AG04450 (cell line): ENCODE measurements around the gene HERC3. TPM values are rescaled to one million over a fixed set of nuclear protein-coding genes. Genes with fewer than 3 reads are reported as not detected.

Experiments
- CTCF ChIA-PET: fragments of 300-600, 350-600 bp; formaldehyde crosslinking; extraction: SDS; loops from one replicate; lab custom pipeline; 2022; ENCODE audit warnings: antibody characterized with exemption, inconsistent platforms; lab: Charles Lee
- POLR2A ChIA-PET: fragments of 350-600 bp; formaldehyde crosslinking; extraction: SDS; loops from one replicate; lab custom pipeline; 2021; ENCODE audit warnings: antibody characterized with exemption, inconsistent platforms; lab: Yijun Ruan, JAX
- DNase-seq: peaks from one replicate; pipeline ENCODE4 v3.0.0-alpha.2; 2011; ENCODE audit warnings: low read depth, low spot score
- H3K27ac ChIP-seq: one replicate; pipeline ENCODE4 v1.5.1; 2012; ENCODE audit warnings: low read depth, low read length, control low read depth
- H3K27me3 ChIP-seq: one replicate; pipeline ENCODE4 v1.6.0; 2012; ENCODE audit warnings: low read length; ENCODE audit not compliant: control insufficient read depth, insufficient read depth
- H3K4me3 ChIP-seq: 2 replicates; pipeline ENCODE4 v1.5.1; 2011; ENCODE audit warnings: mild to moderate bottlenecking, low read depth, low read length, control low read depth
- H3K9me3 ChIP-seq: 2 replicates; pipeline ENCODE4 v1.5.1; 2012; ENCODE audit warnings: low read length; ENCODE audit not compliant: control insufficient read depth, insufficient read depth
- CTCF ChIP-seq: IDR thresholded peaks from 2 replicates; pipeline ENCODE4 v1.5.1; 2011; ENCODE audit warnings: low read depth, low read length, control low read depth, inconsistent platforms
- polyA plus RNA-seq: library from polyadenylated mRNA; depleted of rRNA; stranded (reverse); fragments of >200 nt; gene quantifications from 2 replicates; pipeline ENCODE4 v1.2.3, GENCODE V29; 2011

The HERC3 gene
- polyA plus RNA-seq, 1 experiment = 10.3 TPM

GRCh38 chr4:88702782-88703181 lies 110.5 kb downstream of the HERC3 start:
- CTCF ChIA-PET = interaction anchor here (6.4 kb wide), 1 partner anchor 319 kb away, joined by 101 read pairs; no protein-coding TSS in a partner anchor
- Histone ChIP-seq H3K27me3 (no peaks in the 10 kb centered on the region), H3K9me3 (peaks cover under 1% of the 10 kb centered on the region; the same call in 1 of the 2 replicates), H3K27ac (no peak overlapping the region), H3K4me3 (no peak overlapping the region)
- no peak for TF ChIP-seq CTCF
- POLR2A ChIA-PET = no interaction called here
- no peak for DNase-seq

GRCh38 chr4:88705223-88705622 lies 112.9 kb downstream of the HERC3 start:
- no peak overlapping the region for H3K4me3 ChIP-seq
- CTCF ChIA-PET = interaction anchor here (1.0 to 6.4 kb wide), 10 partner anchors 13 to 317 kb away, joined by 3 to 101 read pairs (median 6); no protein-coding TSS in a partner anchor
- no peak for TF ChIP-seq CTCF

GRCh38 chr4:88705805-88706492 lies 113.7 kb downstream of the HERC3 start:
- no peak overlapping the region for H3K4me3 ChIP-seq
- ChIA-PET CTCF (interaction anchor here (0.6 to 6.4 kb wide), 43 partner anchors 8 to 410 kb away, joined by 3 to 101 read pairs (median 4); partner anchors contain the start of gene NAP1L5), POLR2A (interaction anchor here (0.6 to 0.7 kb wide), 2 partner anchors 182 to 286 kb away, joined by 3 to 4 read pairs; no protein-coding TSS in a partner anchor)
- no peak for DNase-seq
- no peaks in the 10 kb centered on the region for H3K27me3 ChIP-seq
- no peak for TF ChIP-seq CTCF
- no peaks in the 10 kb centered on the region for H3K9me3 ChIP-seq
- no peak overlapping the region for H3K27ac ChIP-seq

More at GRCh38 chr4:88705223-88705622, 112.9 kb downstream of the HERC3 start:
- H3K27me3 ChIP-seq = no peaks in the 10 kb centered on the region
- POLR2A ChIA-PET = interaction anchor here (0.6 kb wide), 1 partner anchor 181 kb away, joined by 3 read pairs; no protein-coding TSS in a partner anchor
- no peaks in the 10 kb centered on the region for H3K9me3 ChIP-seq
- DNase-seq = no peak
- no peak overlapping the region for H3K27ac ChIP-seq

- POLR2A ChIA-PET = interaction anchor here (0.7 kb wide), 1 partner anchor 285 kb away, joined by 4 read pairs; no protein-coding TSS in a partner anchor
- TF ChIP-seq CTCF = peak; percentile 73
- no peak overlapping the region for H3K27ac ChIP-seq
- no peaks in the 10 kb centered on the region for H3K27me3 ChIP-seq
- peak; percentile 43 for DNase-seq
- CTCF ChIA-PET = interaction anchor here (0.6 to 6.4 kb wide), 39 partner anchors 9 to 410 kb away, joined by 3 to 101 read pairs (median 4); partner anchors contain the start of gene NAP1L5
- H3K4me3 ChIP-seq = no peak overlapping the region
- no peaks in the 10 kb centered on the region for H3K9me3 ChIP-seq
These were observed 114.3 kb downstream of the HERC3 start for GRCh38 chr4:88706574-88706973.

- POLR2A ChIA-PET = no interaction called here
These were observed 117.7 kb downstream of the HERC3 start for GRCh38 chr4:88709989-88710388.

More at GRCh38 chr4:88709989-88710388, 117.7 kb downstream of the HERC3 start:
- no peak overlapping the region for H3K27ac ChIP-seq
- CTCF ChIA-PET = interaction anchor here (0.9 kb wide), 1 partner anchor 126 kb away, joined by 3 read pairs; no protein-coding TSS in a partner anchor
- no peak for DNase-seq
- H3K9me3 ChIP-seq = no peaks in the 10 kb centered on the region
- H3K27me3 ChIP-seq = no peaks in the 10 kb centered on the region
- TF ChIP-seq CTCF = no peak
- no peak overlapping the region for H3K4me3 ChIP-seq
